Measurements from ENCODE around the gene CCL16.
"Not testable (repeated sequence)": the region's sequence is repeated elsewhere in the genome, so short reads cannot be mapped to it uniquely, and the experiment has no call there.

The CCL16 gene

DNA sequence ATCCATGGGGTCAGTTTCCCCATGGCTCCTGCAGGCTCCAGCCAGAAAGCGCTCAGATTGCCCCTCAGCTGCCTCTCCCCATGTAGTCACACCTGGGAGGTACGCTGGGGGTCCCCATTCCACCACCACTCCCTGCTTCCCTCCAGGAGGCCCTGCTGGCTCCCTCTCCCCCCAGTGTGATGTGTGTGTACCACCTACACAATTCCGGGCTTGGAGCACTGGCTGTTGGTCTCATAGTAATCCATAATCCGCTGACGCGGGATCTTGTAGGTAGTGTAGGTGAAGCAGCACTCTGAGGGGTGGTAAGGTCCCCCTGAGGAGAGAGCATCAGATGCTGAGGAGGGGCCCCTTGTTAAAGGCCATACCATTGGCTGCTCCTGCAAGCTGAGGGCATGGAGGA, 2.8 kb upstream of the CCL16 start:
- no peak for DNase-seq

DNA sequence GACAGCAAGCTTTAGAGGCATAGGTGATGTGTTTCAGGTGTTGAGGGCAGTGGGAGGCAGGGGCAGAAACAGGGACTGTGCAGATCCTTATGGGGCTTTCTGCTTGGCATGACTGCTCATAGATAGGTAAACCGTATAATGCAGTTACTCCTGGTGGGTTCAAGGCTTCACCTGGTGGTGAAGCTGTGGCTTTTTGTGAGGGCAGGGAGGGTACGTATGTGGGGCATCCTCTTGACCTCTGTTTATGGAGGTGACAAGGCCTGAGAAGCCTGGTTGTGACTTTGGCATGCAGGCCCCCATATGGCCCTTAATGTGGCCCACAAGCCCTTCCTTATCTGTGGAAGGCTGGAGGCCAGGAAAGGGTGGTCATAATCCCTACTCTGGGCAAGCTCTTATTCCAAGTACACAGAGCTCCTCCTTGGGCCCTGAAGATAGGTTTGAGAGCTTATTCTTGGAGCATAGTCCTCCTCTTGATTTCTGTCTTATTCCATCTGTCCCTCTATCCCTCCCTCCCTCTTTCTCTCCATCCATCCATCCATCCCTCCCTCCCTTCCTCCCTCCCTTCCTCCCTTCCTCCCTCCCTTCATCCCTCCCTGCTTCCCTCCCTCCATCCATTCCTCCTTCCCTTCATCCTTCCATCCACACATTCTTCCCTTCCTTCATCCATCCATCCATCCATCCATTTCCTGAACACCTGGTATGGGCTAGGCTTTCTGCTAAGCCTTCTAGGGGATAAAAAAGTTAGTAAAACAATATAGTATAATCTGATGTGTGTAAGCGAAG, 1.3 kb upstream of the CCL16 start:
- no peak for DNase-seq

DNA sequence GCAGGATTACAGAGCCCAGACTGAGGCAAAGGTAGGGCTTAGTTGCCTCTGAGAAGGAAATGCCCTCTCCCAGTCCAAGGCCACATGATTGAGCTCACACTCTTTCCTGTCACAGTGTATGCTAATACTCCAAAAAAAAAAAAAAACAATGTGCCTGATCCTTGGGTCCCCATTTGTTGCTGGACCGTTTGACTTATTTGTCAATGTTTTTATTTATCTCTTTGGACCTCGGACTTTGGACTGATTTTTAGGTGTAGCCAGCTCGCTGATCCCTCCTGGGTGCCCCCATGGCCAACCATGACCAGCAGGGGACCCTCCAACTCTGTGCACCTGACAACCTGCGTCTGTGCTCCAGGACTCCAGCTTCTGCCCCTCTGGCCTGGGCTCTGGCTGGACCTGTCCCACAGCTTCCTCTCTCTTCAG, 622 bp upstream of the CCL16 start:
- DNase-seq: no peak

DNA sequence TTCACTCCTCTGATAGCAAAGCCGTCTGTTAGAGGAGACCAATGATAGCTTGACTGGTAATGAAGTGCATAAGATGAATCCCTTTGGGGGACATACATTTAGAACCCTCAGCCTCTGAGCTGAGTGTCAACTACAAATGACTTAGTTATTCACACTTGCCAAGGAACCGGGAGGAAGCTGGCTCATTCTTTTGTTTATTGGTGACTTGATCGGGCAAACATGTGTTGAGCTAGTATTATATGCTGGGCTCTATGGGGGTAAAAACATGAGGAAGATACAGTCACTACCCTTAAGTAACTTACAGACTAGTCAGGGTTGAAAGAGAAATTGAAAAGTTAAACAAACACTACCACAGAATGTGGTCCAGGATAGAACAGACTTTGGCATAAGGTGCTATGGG, 3.0 kb downstream of the CCL16 start:
- no peak for DNase-seq

GRCh38 chr17:35977509-35977908, 3.8 kb downstream of the CCL16 start:
- no peak for DNase-seq

DNA sequence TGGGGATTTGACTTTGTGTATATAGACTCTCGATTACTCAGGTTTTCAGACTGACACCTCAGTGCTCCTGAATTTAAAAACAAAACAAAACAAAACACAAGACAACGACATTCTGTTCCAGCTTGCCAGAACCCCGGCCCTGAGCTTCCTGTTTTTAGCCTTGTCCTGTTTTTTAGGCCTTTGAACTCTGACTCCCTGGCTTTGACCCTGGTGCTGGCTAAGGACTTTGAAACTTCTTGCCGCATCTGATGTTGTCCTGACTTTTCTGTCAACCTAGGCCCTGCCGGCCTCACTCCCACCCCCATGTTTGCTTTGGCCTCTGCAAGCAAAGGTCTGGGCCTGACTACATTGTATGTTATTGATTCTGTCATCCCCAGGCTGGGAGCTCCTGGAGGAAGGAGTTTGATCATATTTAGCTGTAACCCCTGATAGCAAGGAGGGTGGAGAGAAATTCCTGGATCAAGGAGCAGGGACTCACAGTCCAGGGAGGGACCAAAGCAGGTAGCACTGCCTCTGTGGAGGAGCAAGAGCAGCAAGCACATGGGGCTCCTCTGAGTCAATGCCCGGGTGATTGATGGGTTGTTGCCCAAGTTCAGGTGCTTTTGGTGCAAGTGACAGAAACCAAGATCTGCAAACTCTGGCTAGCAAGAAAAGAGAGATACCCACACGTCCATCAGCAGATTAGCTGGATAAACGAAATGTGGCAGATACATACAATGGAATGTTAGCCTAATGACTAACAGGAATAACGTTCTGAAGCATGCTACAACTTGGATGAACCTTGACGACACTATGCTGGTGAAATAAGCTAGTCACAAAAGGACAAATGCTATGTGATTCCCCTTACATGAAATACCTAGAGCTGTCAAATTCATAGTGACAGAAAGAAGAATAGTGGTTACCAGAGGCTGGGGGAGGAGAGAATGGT, 7.7 kb downstream of the CCL16 start:
- DNase-seq: no peak

DNA sequence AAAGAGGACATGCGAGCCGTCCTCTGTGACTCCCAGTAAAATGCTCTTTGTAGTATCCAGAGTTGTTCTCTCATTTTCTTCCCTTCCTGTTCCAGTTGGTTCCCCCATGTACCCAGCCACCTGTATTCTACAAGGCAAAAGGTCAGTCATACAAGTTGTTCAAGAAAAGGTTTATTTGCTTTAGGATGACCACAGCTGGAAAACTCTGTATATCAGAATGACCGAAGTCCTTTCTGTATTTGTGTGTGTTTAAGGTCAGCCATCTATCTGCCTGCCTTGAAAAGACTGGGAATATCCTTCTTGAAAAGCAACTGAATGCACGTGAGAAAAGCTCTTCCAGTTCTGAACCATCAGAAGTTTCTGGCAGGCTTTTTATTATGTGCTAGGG, 8.4 kb downstream of the CCL16 start:
- DNase-seq: no peak

DNA sequence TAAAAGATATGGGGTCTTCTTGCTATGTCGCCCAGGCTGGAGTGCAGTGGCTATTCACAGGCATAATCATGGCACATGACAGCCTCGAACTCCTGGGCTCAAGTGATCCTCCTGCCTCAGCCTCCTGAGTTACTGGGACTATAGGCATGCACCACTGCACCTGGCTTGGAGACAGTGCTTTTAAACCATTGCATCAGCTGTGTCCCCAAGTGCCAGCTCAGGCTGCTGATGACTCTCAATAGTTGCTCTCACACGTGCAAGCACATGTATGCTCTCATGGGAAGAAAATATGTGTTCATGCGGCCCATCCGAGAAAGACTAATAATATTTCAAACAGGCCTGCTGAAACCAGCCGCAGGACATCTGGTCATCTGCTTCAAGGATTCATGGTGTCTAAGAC, 8.8 kb downstream of the CCL16 start:
- no peak for DNase-seq

DNA sequence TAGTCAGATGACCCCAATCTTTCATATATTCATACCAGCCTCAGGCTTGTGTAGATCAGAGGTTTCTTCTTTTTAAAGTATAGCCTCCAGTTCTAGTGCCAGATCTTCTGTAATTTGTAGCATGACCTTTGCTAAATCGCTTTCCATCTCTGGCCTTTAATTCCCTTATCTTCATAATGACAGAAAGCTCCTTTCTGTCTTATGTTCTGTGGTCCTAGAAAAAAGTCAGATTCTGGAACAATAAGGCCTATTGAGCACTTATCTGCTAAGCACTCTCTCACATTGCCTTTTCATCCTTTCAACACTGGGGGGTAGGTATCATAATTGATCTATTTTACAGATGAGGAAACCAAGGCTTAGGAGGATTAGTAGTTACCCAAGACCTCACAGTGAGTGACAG, 9.2 kb downstream of the CCL16 start:
- DNase-seq: no peak

DNA sequence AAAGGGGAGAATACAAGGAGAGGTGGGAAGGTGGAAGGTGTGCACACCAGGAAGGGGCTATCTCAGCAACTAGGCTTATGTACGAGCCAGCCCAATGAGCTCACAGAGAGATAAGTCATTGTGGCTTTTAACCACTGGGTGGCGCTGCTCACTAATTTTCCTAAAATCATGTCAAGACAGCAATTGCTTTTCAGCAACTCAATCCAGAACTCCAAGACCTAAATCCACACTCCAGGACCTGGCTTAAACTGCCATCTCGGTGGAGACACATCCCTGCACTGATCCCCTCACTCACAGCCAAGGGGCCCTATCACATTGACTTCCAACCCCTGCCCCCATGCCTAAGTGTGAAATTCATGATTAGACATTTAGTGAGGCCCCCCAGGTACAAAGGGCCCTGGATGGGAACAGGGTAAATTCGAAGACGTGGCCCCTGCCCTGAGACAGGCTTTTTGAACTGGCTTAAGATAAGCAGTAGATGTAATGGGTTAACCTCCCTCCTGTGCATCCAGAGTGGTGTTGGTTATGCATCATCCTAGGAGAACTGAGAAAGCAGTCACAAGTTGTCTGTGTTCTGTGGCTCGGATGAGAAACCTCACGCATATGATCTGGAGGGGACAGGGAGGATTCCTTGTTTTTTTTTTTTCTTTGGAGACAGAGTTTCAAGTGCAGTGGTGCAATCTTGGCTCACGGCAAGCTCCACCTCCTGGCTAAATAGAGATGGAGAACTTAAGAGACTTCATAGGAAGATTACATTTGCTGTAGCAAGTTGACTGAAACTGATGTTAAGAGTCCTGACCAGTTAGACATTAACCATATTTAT, 11.5 kb downstream of the CCL16 start:
- DNase-seq: peak; percentile 56

DNA sequence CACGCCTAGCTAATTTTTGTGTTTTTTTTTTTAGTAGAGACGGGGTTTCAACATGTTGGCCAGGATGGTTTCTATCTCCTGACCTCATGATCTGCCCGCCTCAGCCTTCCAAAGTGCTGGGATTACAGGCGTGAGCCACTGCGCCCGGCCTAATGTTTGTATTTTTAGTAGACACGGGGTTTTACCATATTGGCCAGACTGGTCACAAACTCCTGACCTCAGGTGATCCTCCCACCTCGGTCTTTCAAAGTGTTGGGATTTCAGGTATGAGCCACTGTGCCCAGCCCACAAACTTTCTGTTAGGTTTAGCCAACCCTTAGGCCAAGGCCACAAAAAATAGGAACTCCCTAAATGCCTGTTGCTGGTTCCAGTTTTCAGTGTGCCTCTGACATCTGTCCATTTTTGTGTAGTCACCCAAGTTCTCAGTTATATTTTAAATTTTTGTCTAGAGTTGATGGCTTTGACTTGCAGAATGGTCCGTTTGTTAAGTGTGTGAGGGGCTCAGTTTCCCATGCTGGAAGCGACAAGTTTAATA, 12.7 kb downstream of the CCL16 start:
- no peak for DNase-seq

DNA sequence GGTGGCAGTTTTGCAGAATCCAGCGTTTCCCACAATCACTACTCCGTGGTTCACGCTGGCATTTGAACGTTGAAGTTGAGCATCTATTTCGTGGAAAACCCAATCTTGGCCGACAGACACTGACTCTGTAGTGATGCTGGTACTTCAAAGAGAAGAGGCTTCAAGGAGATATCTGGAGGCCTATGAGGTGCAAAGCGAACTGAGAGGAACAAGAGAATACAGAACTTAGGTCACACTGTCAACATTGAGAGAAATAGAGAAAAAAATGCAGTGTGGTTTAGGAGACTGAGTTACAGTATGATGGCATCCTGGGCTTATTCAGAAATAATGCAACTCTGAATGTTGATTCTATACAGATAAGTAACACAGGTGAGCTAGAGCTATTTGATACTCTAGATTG, 16.0 kb downstream of the CCL16 start:
- no peak for DNase-seq

- DNase-seq: no peak
Observed at GRCh38 chr17:35963663-35964062, 17.6 kb downstream of the CCL16 start.

GRCh38 chr17:35953720-35954119, 27.6 kb downstream of the CCL16 start:
- DNase-seq: no peak

DNA sequence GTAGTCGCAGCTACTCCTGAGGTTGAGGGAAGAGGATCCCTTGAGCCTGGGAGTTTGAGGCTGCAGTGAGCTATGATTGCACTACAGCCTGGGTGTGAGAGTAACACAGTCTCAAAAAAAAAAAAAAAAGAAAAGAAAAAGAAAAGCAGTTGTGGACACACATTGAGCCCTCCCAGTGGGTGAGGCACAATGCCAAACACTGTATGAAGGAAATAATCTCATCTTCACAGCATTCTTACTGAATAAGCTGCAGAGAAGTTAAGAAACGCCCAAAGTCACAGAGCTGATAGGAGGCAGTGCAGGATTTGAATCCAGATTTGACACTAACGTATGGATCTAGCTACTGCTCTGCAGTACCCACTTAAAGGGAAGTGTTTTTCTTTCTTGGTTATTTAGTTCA, 31.9 kb downstream of the CCL16 start:
- no peak for DNase-seq

DNA sequence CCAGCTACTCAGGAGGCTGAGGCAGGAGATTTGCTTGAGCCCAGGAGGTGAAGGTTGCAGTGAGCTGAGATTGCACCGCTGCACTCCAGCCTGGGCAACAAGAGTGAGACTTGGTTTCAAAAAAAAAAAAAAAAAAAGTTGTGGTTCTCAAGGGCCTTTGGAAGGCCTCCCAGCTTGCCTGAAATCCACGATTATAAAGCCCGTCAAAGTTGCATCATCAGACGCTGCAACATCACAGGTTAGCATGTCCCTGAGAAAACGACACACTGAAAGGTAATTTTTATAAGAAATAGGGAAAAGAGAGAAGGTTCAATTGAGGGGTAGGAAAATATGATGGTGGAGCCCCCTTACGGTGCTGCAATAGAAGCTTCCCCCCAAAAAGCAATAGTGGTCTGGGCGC, 33.2 kb downstream of the CCL16 start:
- DNase-seq: no peak

DNA sequence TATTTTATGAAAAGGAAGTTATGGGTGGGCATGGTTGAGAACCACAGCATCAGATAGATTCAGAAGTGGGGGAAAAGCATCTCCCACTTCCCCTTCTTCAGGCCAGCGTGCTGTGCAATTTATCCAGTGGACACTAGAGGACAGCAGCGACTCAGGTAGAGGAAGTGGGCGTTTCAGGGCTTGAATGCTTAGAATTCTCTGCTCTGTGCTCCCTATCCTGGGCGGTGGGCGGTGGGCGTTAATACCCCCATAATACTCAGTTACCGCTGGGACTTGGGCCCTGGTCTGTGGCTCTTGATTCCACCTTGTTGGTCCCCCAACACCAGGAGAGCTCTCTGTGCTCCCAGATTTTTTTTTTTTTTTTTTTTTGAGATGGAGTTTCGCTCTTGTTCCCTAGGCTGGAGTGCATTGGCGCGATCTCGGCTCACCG, 34.1 kb downstream of the CCL16 start:
- peak; percentile 32 for DNase-seq

GRCh38 chr17:35944151-35944550, 37.1 kb downstream of the CCL16 start:
- DNase-seq: no peak

DNA sequence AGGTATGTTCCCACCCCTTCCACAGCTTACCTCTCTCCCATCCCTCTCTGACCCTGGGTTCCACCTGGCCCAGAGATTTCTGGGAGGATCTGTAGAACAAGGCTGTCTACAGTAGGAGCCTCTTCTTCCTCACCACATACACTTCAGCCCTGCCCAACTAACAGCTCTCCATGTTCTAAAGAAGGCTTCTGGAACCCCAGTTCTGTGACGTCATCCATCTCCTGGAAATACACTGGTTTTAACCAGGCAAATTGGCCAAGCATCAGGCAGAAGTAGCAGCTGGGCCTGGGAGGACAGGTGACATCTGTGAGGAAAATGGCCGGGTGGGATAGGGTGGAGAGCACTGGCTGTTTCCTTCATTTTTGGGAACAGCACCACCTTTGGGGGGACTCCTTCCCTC, 37.8 kb downstream of the CCL16 start, which contains the start of gene LYZL6:
TSS of gene LYZL6 (minus strand) at position 177 of the 400 bp plus-strand sequence. CDS start 4,357 bp downstream, outside the sequence.
- DNase-seq: no peak

DNA sequence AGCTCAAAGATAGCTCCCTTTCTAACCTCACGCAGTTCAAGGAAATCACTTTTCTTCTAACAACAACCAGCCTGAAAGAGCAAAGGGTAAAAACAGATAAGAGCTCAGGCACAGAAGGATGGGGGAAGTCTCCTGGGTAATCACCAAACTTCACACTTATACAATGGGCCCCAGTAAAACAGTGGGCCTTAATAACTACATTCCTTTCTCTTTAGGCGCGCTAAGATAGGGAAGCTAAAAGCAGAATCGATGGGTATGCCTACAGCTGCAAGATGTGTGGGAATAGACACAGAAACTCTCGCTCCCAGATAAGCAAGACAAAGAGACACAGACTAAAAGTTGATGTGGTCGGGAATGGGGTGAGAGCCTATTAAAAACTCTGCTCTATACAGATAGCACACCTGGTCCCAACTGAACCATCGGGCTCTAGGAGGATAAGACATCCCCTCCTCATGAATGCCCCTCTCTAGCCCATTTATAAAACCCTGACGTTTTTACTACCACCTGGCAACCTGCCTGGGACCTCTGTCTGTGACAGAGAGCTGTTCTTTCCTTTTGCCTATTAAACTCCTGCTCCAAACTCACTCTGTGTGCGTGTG, 38.6 kb downstream of the CCL16 start:
- DNase-seq: no peak

DNA sequence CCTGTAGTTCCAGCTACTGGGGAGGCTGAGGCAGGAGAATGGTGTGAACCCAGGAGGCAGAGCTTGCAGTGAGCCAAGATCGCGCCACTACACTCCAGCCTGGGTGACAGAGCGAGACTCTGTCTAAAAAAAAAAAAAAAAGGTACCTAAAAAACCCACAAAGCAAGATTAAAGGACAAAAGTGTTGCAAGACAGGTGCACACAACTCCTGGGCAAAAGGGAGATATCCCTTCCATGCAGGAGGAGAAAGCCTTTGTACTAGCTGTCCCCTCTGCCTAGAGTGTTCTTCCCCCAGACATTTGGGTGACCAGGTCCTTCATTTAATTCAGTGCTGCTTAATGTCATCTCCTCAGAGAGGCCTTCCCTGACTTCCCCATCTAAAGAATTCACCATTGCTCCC, 42.8 kb downstream of the CCL16 start:
- not testable (repeated sequence) for DNase-seq

- no peak for DNase-seq
Observed at GRCh38 chr17:35936063-35936462, 45.2 kb downstream of the CCL16 start.
